ENCODE data around the gene NUDT9. TPM values are rescaled to one million over a fixed set of nuclear protein-coding genes. Genes with fewer than 3 reads are reported as not detected.
"Not testable (repeated sequence)": the region's sequence is repeated elsewhere in the genome, so short reads cannot be mapped to it uniquely, and the experiment has no call there.

NUDT9 gene
- polyA plus RNA-seq, 2 donors, result 25.7 to 39.8 TPM

- no peaks in the 10 kb centered on the region for H3K36me3 ChIP-seq (ENCODE audit: control insufficient read depth in 2 of 2, insufficient read depth in 2 of 2, low read length in 1 of 2)
- WGBS, 2 donors, result 68 to 80% methylated on average over 1 of the region's 1 CpG
- H3K4me3 ChIP-seq (ENCODE audit: low read depth in 1 of 2, low read length in 2 of 2), result no peak overlapping the region
- no peak overlapping the region for H3K27ac ChIP-seq (ENCODE audit: low read depth in 2 of 2, low read length in 1 of 2)
- H3K4me1 ChIP-seq (ENCODE audit: control insufficient read depth in 2 of 2, insufficient read depth in 2 of 2, low read length in 1 of 2), result no peaks in the 10 kb centered on the region
- H3K9me3 ChIP-seq (ENCODE audit: control insufficient read depth in 2 of 2, insufficient read depth in 1 of 2, low read depth in 1 of 2, low read length in 1 of 2), result no peaks in the 10 kb centered on the region
- no peaks in the 10 kb centered on the region for H3K27me3 ChIP-seq (ENCODE audit: control insufficient read depth in 1 of 2, insufficient read depth in 2 of 2, low read length in 2 of 2)
Observed at GRCh38 chr4:87478732-87479250, 56.4 kb downstream of the NUDT9 start.

GRCh38 chr4:87481377-87481776 lies 59.0 kb downstream of the NUDT9 start:
- Histone ChIP-seq H3K27me3 (ENCODE audit: control insufficient read depth in 1 of 2, insufficient read depth in 2 of 2, low read length in 2 of 2) (no peaks in the 10 kb centered on the region), H3K4me1 (ENCODE audit: control insufficient read depth in 2 of 2, insufficient read depth in 2 of 2, low read length in 1 of 2) (no peaks in the 10 kb centered on the region), H3K4me3 (ENCODE audit: low read depth in 1 of 2, low read length in 2 of 2) (no peak overlapping the region), H3K9me3 (ENCODE audit: control insufficient read depth in 2 of 2, insufficient read depth in 1 of 2, low read depth in 1 of 2, low read length in 1 of 2) (no peaks in the 10 kb centered on the region), H3K36me3 (ENCODE audit: control insufficient read depth in 2 of 2, insufficient read depth in 2 of 2, low read length in 1 of 2) (no peaks in the 10 kb centered on the region), H3K27ac (ENCODE audit: low read depth in 2 of 2, low read length in 1 of 2) (no peak overlapping the region)

- not testable (repeated sequence) for H3K4me1 ChIP-seq (ENCODE audit: control insufficient read depth in 2 of 2, insufficient read depth in 2 of 2, low read length in 1 of 2); H3K27ac ChIP-seq (ENCODE audit: low read depth in 2 of 2, low read length in 1 of 2); H3K9me3 ChIP-seq (ENCODE audit: control insufficient read depth in 2 of 2, insufficient read depth in 1 of 2, low read depth in 1 of 2, low read length in 1 of 2); H3K4me3 ChIP-seq (ENCODE audit: low read depth in 1 of 2, low read length in 2 of 2); H3K36me3 ChIP-seq (ENCODE audit: control insufficient read depth in 2 of 2, insufficient read depth in 2 of 2, low read length in 1 of 2); H3K27me3 ChIP-seq (ENCODE audit: control insufficient read depth in 1 of 2, insufficient read depth in 2 of 2, low read length in 2 of 2)
Observed at GRCh38 chr4:87483247-87483646, 60.9 kb downstream of the NUDT9 start.

GRCh38 chr4:87488666-87489065 lies 66.3 kb downstream of the NUDT9 start:
- H3K4me3 ChIP-seq (ENCODE audit: low read depth in 1 of 2, low read length in 2 of 2); H3K9me3 ChIP-seq (ENCODE audit: control insufficient read depth in 2 of 2, insufficient read depth in 1 of 2, low read depth in 1 of 2, low read length in 1 of 2); H3K27me3 ChIP-seq (ENCODE audit: control insufficient read depth in 1 of 2, insufficient read depth in 2 of 2, low read length in 2 of 2); H3K27ac ChIP-seq (ENCODE audit: low read depth in 2 of 2, low read length in 1 of 2); H3K4me1 ChIP-seq (ENCODE audit: control insufficient read depth in 2 of 2, insufficient read depth in 2 of 2, low read length in 1 of 2); H3K36me3 ChIP-seq (ENCODE audit: control insufficient read depth in 2 of 2, insufficient read depth in 2 of 2, low read length in 1 of 2): not testable (repeated sequence)
- WGBS, 2 donors, result 60 to 73% methylated on average over 4 of the region's 4 CpGs

- Histone ChIP-seq H3K36me3 (ENCODE audit: control insufficient read depth in 2 of 2, insufficient read depth in 2 of 2, low read length in 1 of 2) (no peaks in the 10 kb centered on the region), H3K27ac (ENCODE audit: low read depth in 2 of 2, low read length in 1 of 2) (no peak overlapping the region)
- WGBS, 2 donors, result 77% methylated on average over 2 of the region's 2 CpGs
Observed at GRCh38 chr4:87489678-87490077, 67.3 kb downstream of the NUDT9 start.

GRCh38 chr4:87490664-87491369 lies 68.4 kb downstream of the NUDT9 start:
- peaks cover 0 to 4% of the 10 kb centered on the region in 2 donors for H3K9me3 ChIP-seq (ENCODE audit: control insufficient read depth in 2 of 2, insufficient read depth in 1 of 2, low read depth in 1 of 2, low read length in 1 of 2)
- WGBS, 2 donors, result 53 to 68% methylated on average over 1 of the region's 1 CpG
- H3K4me3 ChIP-seq (ENCODE audit: low read depth in 1 of 2, low read length in 2 of 2), result no peak overlapping the region
- peaks cover 0 to 2% of the 10 kb centered on the region in 2 donors for H3K4me1 ChIP-seq (ENCODE audit: control insufficient read depth in 2 of 2, insufficient read depth in 2 of 2, low read length in 1 of 2)
- no peaks in the 10 kb centered on the region for H3K36me3 ChIP-seq (ENCODE audit: control insufficient read depth in 2 of 2, insufficient read depth in 2 of 2, low read length in 1 of 2)
- H3K27me3 ChIP-seq (ENCODE audit: control insufficient read depth in 1 of 2, insufficient read depth in 2 of 2, low read length in 2 of 2), result no peaks in the 10 kb centered on the region
- H3K27ac ChIP-seq (ENCODE audit: low read depth in 2 of 2, low read length in 1 of 2), result no peak overlapping the region

More at GRCh38 chr4:87489678-87490077, 67.3 kb downstream of the NUDT9 start:
- peaks cover 0 to 4% of the 10 kb centered on the region in 2 donors for H3K9me3 ChIP-seq (ENCODE audit: control insufficient read depth in 2 of 2, insufficient read depth in 1 of 2, low read depth in 1 of 2, low read length in 1 of 2)
- no peak overlapping the region for H3K4me3 ChIP-seq (ENCODE audit: low read depth in 1 of 2, low read length in 2 of 2)
- peaks cover 0 to 2% of the 10 kb centered on the region in 2 donors for H3K4me1 ChIP-seq (ENCODE audit: control insufficient read depth in 2 of 2, insufficient read depth in 2 of 2, low read length in 1 of 2)
- H3K27me3 ChIP-seq (ENCODE audit: control insufficient read depth in 1 of 2, insufficient read depth in 2 of 2, low read length in 2 of 2), result no peaks in the 10 kb centered on the region

- peaks cover 0 to 4% of the 10 kb centered on the region in 2 donors for H3K9me3 ChIP-seq (ENCODE audit: control insufficient read depth in 2 of 2, insufficient read depth in 1 of 2, low read depth in 1 of 2, low read length in 1 of 2)
- H3K36me3 ChIP-seq (ENCODE audit: control insufficient read depth in 2 of 2, insufficient read depth in 2 of 2, low read length in 1 of 2), result no peaks in the 10 kb centered on the region
- no peaks in the 10 kb centered on the region for H3K27me3 ChIP-seq (ENCODE audit: control insufficient read depth in 1 of 2, insufficient read depth in 2 of 2, low read length in 2 of 2)
- H3K27ac ChIP-seq (ENCODE audit: low read depth in 2 of 2, low read length in 1 of 2), result no peak overlapping the region
- H3K4me3 ChIP-seq (ENCODE audit: low read depth in 1 of 2, low read length in 2 of 2), result no peak overlapping the region
- 85 to 86% methylated on average over 2 of the region's 2 CpGs for WGBS, 2 donors
- H3K4me1 ChIP-seq (ENCODE audit: control insufficient read depth in 2 of 2, insufficient read depth in 2 of 2, low read length in 1 of 2), result peaks cover 0 to 2% of the 10 kb centered on the region in 2 donors
Observed at GRCh38 chr4:87491436-87491835, 69.1 kb downstream of the NUDT9 start.

- H3K4me1 ChIP-seq (ENCODE audit: control insufficient read depth in 2 of 2, insufficient read depth in 2 of 2, low read length in 1 of 2); H3K4me3 ChIP-seq (ENCODE audit: low read depth in 1 of 2, low read length in 2 of 2); H3K36me3 ChIP-seq (ENCODE audit: control insufficient read depth in 2 of 2, insufficient read depth in 2 of 2, low read length in 1 of 2); H3K27ac ChIP-seq (ENCODE audit: low read depth in 2 of 2, low read length in 1 of 2); H3K9me3 ChIP-seq (ENCODE audit: control insufficient read depth in 2 of 2, insufficient read depth in 1 of 2, low read depth in 1 of 2, low read length in 1 of 2); H3K27me3 ChIP-seq (ENCODE audit: control insufficient read depth in 1 of 2, insufficient read depth in 2 of 2, low read length in 2 of 2): not testable (repeated sequence)
- 87 to 89% methylated on average over 2 of the region's 2 CpGs for WGBS, 2 donors
Observed at GRCh38 chr4:87491851-87492250, 69.5 kb downstream of the NUDT9 start.

- Histone ChIP-seq H3K36me3 (ENCODE audit: control insufficient read depth in 2 of 2, insufficient read depth in 2 of 2, low read length in 1 of 2) (no peaks in the 10 kb centered on the region), H3K27me3 (ENCODE audit: control insufficient read depth in 1 of 2, insufficient read depth in 2 of 2, low read length in 2 of 2) (no peaks in the 10 kb centered on the region), H3K4me1 (ENCODE audit: control insufficient read depth in 2 of 2, insufficient read depth in 2 of 2, low read length in 1 of 2) (peaks cover 0 to 2% of the 10 kb centered on the region in 2 donors), H3K4me3 (ENCODE audit: low read depth in 1 of 2, low read length in 2 of 2) (no peak overlapping the region), H3K9me3 (ENCODE audit: control insufficient read depth in 2 of 2, insufficient read depth in 1 of 2, low read depth in 1 of 2, low read length in 1 of 2) (peaks cover 0 to 4% of the 10 kb centered on the region in 2 donors), H3K27ac (ENCODE audit: low read depth in 2 of 2, low read length in 1 of 2) (no peak overlapping the region)
- 66 to 73% methylated on average over 3 of the region's 3 CpGs for WGBS, 2 donors
Observed at GRCh38 chr4:87493115-87493514, 70.7 kb downstream of the NUDT9 start.

GRCh38 chr4:87497159-87497558 lies 74.8 kb downstream of the NUDT9 start:
- 94 to 96% methylated on average over 2 of the region's 2 CpGs for WGBS, 2 donors
- Histone ChIP-seq H3K4me3 (ENCODE audit: low read depth in 1 of 2, low read length in 2 of 2) (no peak overlapping the region), H3K27me3 (ENCODE audit: control insufficient read depth in 1 of 2, insufficient read depth in 2 of 2, low read length in 2 of 2) (no peaks in the 10 kb centered on the region), H3K36me3 (ENCODE audit: control insufficient read depth in 2 of 2, insufficient read depth in 2 of 2, low read length in 1 of 2) (no peaks in the 10 kb centered on the region), H3K9me3 (ENCODE audit: control insufficient read depth in 2 of 2, insufficient read depth in 1 of 2, low read depth in 1 of 2, low read length in 1 of 2) (no peaks in the 10 kb centered on the region), H3K4me1 (ENCODE audit: control insufficient read depth in 2 of 2, insufficient read depth in 2 of 2, low read length in 1 of 2) (no peaks in the 10 kb centered on the region), H3K27ac (ENCODE audit: low read depth in 2 of 2, low read length in 1 of 2) (no peak overlapping the region)
